ENCODE measurements around the gene QSER1.
"Not testable (repeated sequence)": the region's sequence is repeated elsewhere in the genome, so short reads cannot be mapped to it uniquely, and the experiment has no call there.

The QSER1 gene

GRCh38 chr11:32937283-32937682 lies 44.7 kb downstream of the QSER1 start:
- not testable (repeated sequence) for DNase-seq

- no peak for DNase-seq
Measured at GRCh38 chr11:32939046-32939445, 46.4 kb downstream of the QSER1 start.

- DNase-seq, result no peak
Measured at GRCh38 chr11:32939866-32940265, 47.3 kb downstream of the QSER1 start.

DNA sequence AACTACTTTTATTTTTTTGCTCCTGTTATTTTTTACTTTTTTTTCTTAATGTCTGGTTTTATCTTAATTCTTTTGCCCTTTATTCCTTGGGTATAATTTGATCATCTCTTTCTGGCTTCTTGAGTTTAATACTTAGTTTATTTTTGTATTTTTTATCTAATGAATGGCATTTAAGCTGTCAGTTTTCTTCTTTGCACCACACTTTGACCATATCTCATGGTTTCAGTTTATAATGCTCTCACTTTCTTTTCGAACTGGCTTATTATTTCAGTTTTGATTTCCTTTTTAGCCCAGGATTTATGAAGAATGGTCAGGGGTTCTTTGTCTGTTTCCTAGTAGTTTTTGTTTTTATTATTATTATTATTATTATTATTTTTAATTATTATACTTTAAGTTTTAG lies 48.3 kb downstream of the QSER1 start:
- no peak for DNase-seq

- no peak for DNase-seq
Measured at GRCh38 chr11:32947978-32948377, 55.4 kb downstream of the QSER1 start.

DNA sequence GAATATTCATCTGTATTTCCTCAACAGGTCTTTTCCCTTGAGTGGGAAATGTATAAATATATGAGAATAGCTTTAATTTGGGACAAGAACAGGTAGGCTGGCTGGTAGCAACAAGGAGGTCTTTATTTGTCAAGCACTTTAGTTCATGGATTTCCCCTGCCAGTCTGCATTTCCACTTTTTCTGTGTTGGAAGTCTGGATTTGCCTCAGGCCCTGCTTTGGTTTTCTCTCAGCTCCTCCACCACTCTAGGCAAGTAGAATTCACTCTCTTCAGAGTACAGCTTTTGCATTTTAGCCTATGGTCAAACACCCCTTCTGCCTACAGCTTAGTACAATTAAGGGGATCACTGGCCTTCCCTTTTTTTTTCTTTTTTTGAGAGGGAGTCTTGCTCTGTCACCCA lies 57.1 kb downstream of the QSER1 start:
- no peak for DNase-seq

GRCh38 chr11:32952421-32952820 lies 59.8 kb downstream of the QSER1 start:
- no peak for DNase-seq

- no peak for DNase-seq
Measured at GRCh38 chr11:32953700-32954099, 61.1 kb downstream of the QSER1 start.

DNA sequence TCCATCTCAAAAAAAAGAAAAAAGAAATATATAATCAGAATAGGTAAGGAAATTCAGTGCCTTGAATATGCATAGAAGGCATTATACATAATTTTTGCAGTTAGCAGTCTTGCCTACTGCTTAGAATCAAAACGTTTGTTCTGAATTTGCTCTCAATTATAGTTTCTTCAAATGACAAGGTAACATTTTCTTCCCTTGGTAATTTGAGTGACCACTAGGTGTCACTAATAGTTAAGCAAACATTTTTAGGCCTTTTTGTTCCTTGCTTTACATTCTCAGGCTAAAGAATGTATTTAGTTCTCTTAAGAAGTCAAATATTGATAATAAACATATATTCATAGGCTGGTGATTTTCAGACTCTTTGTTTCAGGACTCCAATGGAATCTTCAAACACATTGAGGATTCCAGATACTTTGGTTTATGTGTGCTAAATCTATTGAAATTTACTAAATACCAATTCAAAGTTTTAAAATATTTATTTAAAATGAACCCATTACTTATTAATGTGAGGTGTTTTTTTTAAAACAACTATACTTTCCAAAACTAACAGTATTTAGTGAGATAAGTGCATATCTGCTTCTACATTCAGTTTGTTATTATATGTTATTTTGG lies 68.0 kb downstream of the QSER1 start:
- peak; percentile 74 for DNase-seq

DNA sequence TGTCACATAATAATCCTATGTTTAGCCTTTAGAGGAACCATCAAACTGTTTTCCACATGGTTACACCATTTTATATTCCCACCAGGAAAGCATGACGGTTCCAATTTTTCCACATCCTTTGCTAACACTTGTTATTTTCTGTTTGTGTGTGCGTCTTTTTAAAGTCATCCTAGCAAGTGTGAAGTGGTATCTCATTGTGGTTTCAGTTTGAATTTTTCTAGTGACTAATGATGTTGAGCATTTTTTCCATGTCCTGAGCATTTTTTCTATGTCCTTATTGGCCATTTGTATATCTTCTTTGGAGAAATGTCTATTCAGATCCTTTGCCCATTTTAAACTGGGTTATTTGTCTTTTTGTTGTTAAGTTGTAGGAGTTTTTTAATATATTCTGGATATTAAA lies 69.4 kb downstream of the QSER1 start:
- no peak for DNase-seq

DNA sequence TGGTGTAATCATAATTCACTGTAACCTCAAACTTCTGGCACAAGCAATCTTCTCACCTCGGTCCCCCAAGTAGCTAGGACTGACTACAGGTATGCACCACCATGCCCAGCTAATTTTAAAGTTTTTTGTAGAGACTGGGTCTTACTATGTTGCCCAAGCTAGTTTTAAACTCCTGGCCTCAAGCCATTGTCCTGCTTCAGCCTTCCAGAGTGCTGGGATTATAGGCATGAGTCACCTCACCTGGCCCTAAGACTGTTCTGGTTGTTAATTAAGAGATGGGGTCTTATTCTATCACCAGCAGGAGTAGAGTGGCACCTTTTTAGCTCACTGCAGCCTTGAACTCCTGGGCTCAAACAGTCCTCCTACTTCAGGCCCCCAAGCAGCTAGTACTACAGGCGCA lies 71.1 kb downstream of the QSER1 start:
- no peak for DNase-seq

DNA sequence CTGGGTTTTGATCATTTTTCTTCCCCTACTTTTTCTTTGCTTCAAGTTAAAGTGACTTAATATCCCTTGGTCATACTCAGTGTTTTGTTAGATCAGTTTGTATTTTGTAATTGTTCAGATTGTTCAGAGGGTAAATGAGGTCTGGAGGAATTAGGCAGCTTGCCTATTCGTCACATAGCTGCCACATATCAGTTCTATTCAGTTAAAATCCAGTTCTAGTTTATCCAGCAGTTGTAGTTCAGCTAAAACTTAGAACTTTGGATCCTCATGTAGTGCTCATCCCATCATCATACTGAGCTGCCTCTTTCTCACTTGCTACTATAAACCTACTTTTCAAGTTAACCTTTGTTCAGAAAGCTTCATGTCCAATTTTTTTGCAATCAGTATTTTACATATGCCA lies 75.9 kb downstream of the QSER1 start:
- no peak for DNase-seq

DNA sequence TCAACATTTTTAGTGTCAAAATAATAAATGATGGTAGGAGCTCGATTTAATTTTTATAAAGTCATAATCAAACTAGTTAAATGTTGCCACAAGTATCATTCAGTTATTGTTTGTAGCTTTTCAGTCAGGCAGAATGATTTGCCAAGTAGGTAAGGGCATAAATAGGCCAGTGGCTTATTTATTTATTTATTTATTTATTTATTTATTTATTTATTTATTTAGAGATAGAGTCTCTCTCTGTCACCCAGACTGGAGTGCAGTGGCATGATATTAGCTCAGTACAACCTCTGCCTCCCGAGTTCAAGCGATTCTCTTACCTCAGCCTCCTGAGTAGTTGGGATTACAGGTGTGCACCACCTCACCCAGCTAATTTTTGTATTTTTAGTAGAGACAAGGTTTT lies 79.6 kb downstream of the QSER1 start:
- not testable (repeated sequence) for DNase-seq

DNA sequence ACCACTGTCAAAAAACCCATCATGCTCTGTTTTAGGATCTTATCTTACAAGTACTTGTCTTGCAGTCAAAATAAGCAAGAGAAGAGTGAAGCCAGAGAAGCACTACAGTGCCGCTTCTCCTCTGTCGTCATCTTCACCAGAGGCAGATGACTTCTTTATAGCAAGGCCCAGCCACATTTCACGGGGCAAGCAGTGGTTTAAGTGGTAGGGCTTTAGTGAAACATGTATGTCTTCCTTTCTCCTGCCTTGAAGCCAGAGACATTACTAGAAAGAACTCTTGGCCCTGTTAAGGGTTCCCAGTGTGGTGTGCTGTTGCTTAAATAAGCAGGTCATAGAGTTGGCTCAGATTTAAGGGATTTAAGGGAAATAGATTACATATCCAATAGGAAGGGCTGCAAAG lies 80.2 kb downstream of the QSER1 start:
- DNase-seq, result no peak

DNA sequence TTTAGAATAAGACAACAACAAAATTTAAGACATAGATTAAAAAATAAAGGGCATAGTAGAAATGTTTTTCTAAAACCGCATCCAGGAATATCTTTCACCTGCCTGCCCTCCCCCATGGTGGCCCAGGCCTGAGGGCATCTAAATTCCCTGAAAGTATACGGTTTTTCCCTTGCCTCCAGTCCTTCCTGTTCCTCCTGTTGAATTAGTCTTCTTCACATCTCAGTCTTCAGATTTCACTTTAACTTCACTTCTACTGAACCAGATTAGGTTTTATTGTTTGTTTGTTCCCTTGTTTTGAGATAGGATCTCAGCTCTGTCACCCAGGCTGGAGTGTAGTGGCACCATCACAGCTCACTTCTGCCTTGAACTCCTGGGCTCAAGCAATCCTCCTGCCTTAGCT lies 90.0 kb downstream of the QSER1 start:
- DNase-seq, result no peak

DNA sequence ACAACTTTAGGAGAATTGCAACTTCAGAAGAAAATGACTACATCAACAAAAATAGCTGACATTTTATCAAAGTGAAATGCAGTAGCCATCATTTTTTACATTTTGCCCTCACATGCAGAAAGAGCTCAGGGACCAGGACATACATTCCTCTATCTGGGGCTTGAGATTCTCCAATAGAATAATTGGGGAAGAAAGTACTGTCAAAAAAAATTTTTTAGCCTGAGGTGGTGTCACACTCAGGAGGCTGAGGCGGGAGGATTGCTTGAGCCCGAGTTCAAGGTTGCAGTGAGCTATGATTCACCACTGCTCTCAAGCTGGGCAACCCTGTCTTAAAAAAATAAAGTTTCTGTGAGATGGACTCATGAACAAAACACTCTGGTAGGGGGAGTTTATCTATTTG lies 90.9 kb downstream of the QSER1 start:
- no peak for DNase-seq

GRCh38 chr11:32985600-32985999 lies 93.0 kb downstream of the QSER1 start:
- no peak for DNase-seq

DNA sequence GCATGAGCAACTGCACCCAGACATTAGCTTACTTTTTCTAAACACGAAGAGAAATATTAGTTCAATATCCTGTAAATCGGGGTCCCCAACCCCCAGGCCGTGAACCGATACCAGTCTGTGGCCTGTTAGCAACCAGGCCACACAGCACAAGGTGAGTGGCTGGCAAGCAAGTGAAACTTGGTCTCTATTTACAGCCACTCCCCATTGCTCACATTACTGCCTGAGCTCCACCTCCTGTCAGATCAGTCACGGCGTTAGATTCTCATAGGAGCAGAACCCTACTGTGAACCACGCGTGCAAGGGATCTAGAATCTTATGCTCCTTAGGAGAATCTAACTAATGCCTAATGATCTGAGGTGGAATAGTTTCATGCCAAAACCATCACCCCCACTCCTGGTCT lies 95.2 kb downstream of the QSER1 start:
- no peak for DNase-seq

DNA sequence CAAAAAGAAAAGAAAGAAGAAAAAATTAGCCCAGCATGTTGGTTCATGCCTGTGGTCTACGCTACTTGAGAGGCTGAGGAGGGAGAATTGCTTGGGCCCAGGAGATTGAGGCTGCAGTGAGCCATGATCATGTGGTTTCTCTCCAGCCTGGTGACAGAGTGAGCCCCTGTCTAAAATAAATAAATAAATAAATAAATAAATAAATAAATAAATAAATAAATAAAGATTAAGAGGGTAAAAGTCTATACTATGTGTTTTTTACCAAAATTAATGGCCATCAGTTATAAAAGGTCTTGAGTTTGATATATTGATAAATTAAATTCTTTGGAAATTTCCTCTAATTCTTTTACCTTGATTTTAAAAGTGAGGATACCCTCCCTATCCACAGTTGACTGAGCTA lies 97.9 kb downstream of the QSER1 start:
- DNase-seq, result no peak

GRCh38 chr11:32991427-32991826 lies 98.8 kb downstream of the QSER1 start:
- no peak for DNase-seq

DNA sequence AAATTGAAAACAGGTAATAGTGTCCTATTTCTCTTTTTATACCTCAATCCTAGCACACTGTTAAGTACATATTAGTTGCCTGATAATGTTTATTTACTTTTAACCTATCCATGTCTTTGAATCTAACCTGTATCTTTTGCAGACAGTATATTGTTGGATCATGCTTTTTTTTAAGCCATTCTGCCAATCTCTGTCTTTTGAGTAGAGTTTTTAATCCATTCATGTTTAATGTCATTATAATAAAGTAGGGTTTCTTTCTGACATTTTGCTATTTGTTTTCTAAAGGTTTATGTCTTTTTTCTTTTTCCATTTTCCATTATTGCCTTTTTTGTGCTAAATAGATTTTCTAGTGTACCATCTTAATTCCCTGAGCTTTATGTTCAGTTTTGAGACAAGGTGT lies 99.3 kb downstream of the QSER1 start:
- no peak for DNase-seq

DNA sequence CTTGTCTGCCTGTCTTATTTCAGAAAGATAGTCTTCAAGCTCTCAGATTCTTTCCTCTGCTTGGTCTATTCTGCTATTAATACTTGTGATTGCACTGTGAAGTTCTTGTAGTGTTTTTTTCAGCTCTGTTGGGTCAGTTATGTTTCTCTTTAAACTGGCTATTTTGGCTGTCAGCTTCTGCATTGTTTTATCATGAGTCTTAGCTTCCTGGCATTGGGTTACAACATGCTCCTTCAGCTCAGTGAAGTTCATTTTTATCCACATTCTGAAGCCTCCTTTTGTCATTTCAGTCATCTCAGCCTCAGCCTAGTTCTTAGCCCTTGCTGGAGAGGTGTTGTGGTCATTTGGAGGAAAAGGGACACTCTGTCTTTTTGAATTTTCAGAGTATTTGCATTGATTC lies 107.6 kb downstream of the QSER1 start:
- no peak for DNase-seq

DNA sequence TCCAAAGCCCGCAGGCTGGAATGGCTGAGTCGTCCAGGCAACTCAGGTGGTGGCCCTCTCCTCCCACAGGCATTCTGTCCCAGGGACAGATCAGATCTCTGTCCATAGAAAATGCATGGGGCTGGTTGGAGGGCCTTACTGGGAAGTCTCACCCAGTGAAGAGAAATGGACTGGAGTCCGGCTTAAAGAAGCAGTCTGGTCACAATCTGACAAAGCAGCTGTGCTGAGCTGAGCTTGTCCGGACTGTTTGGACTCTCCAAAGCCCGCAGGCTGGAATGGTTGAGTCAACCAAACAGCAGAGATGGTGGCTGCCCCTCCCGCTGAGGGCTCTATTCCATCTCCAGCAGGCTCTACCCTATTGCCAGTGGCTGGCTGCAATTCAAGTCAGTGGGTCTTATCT lies 108.7 kb downstream of the QSER1 start:
- DNase-seq, result no peak

- no peak for DNase-seq
Measured at GRCh38 chr11:33001751-33002542, 109.3 kb downstream of the QSER1 start.

- DNase-seq, result no peak
Measured at GRCh38 chr11:33005175-33005574, 112.6 kb downstream of the QSER1 start.
